Measurements from ENCODE around the gene MAP3K21.

The MAP3K21 gene

GRCh38 chr1:233360525-233361102 is 33.1 kb downstream of the MAP3K21 start:
- DNase-seq, result no peak

GRCh38 chr1:233361876-233362275 is 34.4 kb downstream of the MAP3K21 start:
- no peak for DNase-seq

GRCh38 chr1:233362743-233363142 is 35.2 kb downstream of the MAP3K21 start:
- no peak for DNase-seq

- DNase-seq, result no peak
These were observed 36.5 kb downstream of the MAP3K21 start for GRCh38 chr1:233364026-233364425.

- no peak for DNase-seq
These were observed 37.4 kb downstream of the MAP3K21 start for GRCh38 chr1:233364695-233365539.

GRCh38 chr1:233366575-233366974 is 39.1 kb downstream of the MAP3K21 start:
- no peak for DNase-seq

GRCh38 chr1:233367057-233367803 is 39.7 kb downstream of the MAP3K21 start:
- DNase-seq, result no peak

GRCh38 chr1:233368106-233368788 is 40.7 kb downstream of the MAP3K21 start:
- no peak for DNase-seq

GRCh38 chr1:233368789-233369130 is 41.2 kb downstream of the MAP3K21 start:
- no peak for DNase-seq

- DNase-seq, result no peak
These were observed 44.9 kb downstream of the MAP3K21 start for GRCh38 chr1:233372218-233373120.

GRCh38 chr1:233373226-233373625 is 45.7 kb downstream of the MAP3K21 start:
- no peak for DNase-seq

GRCh38 chr1:233375653-233376052 is 48.1 kb downstream of the MAP3K21 start:
- DNase-seq, result no peak

- DNase-seq, result no peak
These were observed 49.0 kb downstream of the MAP3K21 start for GRCh38 chr1:233376382-233377110.

- DNase-seq, result no peak
These were observed 52.4 kb downstream of the MAP3K21 start for GRCh38 chr1:233379869-233380438.

GRCh38 chr1:233381806-233382205 is 54.3 kb downstream of the MAP3K21 start:
- no peak for DNase-seq

GRCh38 chr1:233383984-233384383 is 56.5 kb downstream of the MAP3K21 start:
- no peak for DNase-seq

GRCh38 chr1:233386336-233386735 is 58.8 kb downstream of the MAP3K21 start:
- no peak for DNase-seq

GRCh38 chr1:233387585-233387984 is 60.1 kb downstream of the MAP3K21 start:
- no peak for DNase-seq

- no peak for DNase-seq
These were observed 61.6 kb downstream of the MAP3K21 start for GRCh38 chr1:233389169-233389568.

GRCh38 chr1:233389893-233390292 is 62.4 kb downstream of the MAP3K21 start:
- DNase-seq, result no peak
